ENCODE data around the gene MMP24OS.

The MMP24OS gene

GRCh38 chr20:35295674-35296073 lies 17.8 kb upstream of the MMP24OS start:
- Histone ChIP-seq H4K91ac (ENCODE audit: low read depth, low read length, poor library complexity) (peak overlapping the region; percentile 68), H2BK12ac (ENCODE audit: low read length) (no peak overlapping the region), H2AK5ac (ENCODE audit: low read depth, low read length) (no peak overlapping the region), H2BK15ac (ENCODE audit: low read length) (no peak overlapping the region), H3K14ac (ENCODE audit: low read length) (no peak overlapping the region), H3K79me1 (ENCODE audit: low read depth, low read length) (no peaks in the 10 kb centered on the region), H3K27me3 (ENCODE audit: control insufficient read depth in 3 of 3, insufficient read depth in 3 of 3, low read depth in 1 of 3, low read length in 3 of 3) (peaks cover 0 to 33% (median 0%) of the 10 kb centered on the region in 3 experiments), H3K4ac (ENCODE audit: low read length) (no peak overlapping the region), H3K27ac (replicated peaks; ENCODE audit: low read length) (no peak overlapping the region), H3K36me3 (replicated peaks in 1 of 2; ENCODE audit: control insufficient read depth in 2 of 2, insufficient read depth in 2 of 2, low read length in 2 of 2) (no peaks in the 10 kb centered on the region), H3K23ac (ENCODE audit: low read depth, low read length, poor library complexity) (no peak overlapping the region), H4K8ac (ENCODE audit: low read depth, low read length) (no peak overlapping the region), H2AFZ (ENCODE audit: low read length) (no peak overlapping the region), H3K9ac (ENCODE audit: low read depth, low read length, poor library complexity) (no peak overlapping the region), H3K18ac (ENCODE audit: low read length) (no peak overlapping the region), H3K4me3 (ENCODE audit: low read length in 2 of 2) (no peak overlapping the region), H2BK5ac (ENCODE audit: low read length) (no peak overlapping the region), H3K4me2 (ENCODE audit: insufficient read depth, low read length, poor library complexity, severe bottlenecking) (no peak overlapping the region), H3K4me1 (ENCODE audit: control insufficient read depth in 2 of 2, insufficient read depth in 1 of 2, low read depth in 1 of 2, low read length in 2 of 2) (no peaks in the 10 kb centered on the region), H3K9me3 (replicated peaks in 1 of 2; ENCODE audit: control insufficient read depth in 2 of 2, insufficient read depth in 1 of 2, low read depth in 1 of 2, low read length in 2 of 2) (no peaks in the 10 kb centered on the region), H2BK120ac (ENCODE audit: low read depth, low read length) (no peak overlapping the region)
- no CpG with 5 or more reads among the region's 8 CpGs for WGBS, 2 donors (ENCODE audit: extremely low coverage in 2 of 2, insufficient read length in 2 of 2, insufficient replicate concordance in 1 of 2)
- DNase-seq (ENCODE audit: low spot score): no peak

GRCh38 chr20:35295058-35295457 lies 17.1 kb upstream of the MMP24OS start:
- Histone ChIP-seq H2BK12ac (ENCODE audit: low read length) (no peak overlapping the region), H3K79me1 (ENCODE audit: low read depth, low read length) (no peaks in the 10 kb centered on the region), H4K91ac (ENCODE audit: low read depth, low read length, poor library complexity) (no peak overlapping the region), H3K4me3 (ENCODE audit: low read length in 2 of 2) (no peak overlapping the region), H3K27ac (replicated peaks; ENCODE audit: low read length) (no peak overlapping the region), H2BK120ac (ENCODE audit: low read depth, low read length) (no peak overlapping the region), H4K8ac (ENCODE audit: low read depth, low read length) (no peak overlapping the region), H2BK5ac (ENCODE audit: low read length) (no peak overlapping the region), H3K4me2 (ENCODE audit: insufficient read depth, low read length, poor library complexity, severe bottlenecking) (no peak overlapping the region), H3K4ac (ENCODE audit: low read length) (no peak overlapping the region), H3K27me3 (ENCODE audit: control insufficient read depth in 3 of 3, insufficient read depth in 3 of 3, low read depth in 1 of 3, low read length in 3 of 3) (peaks cover 0 to 39% (median 0%) of the 10 kb centered on the region in 3 experiments), H3K9ac (ENCODE audit: low read depth, low read length, poor library complexity) (no peak overlapping the region), H3K18ac (ENCODE audit: low read length) (no peak overlapping the region), H3K36me3 (replicated peaks in 1 of 2; ENCODE audit: control insufficient read depth in 2 of 2, insufficient read depth in 2 of 2, low read length in 2 of 2) (no peaks in the 10 kb centered on the region), H2AFZ (ENCODE audit: low read length) (no peak overlapping the region), H2BK15ac (ENCODE audit: low read length) (no peak overlapping the region), H3K23ac (ENCODE audit: low read depth, low read length, poor library complexity) (no peak overlapping the region), H3K14ac (ENCODE audit: low read length) (no peak overlapping the region), H2AK5ac (ENCODE audit: low read depth, low read length) (no peak overlapping the region), H3K4me1 (ENCODE audit: control insufficient read depth in 2 of 2, insufficient read depth in 1 of 2, low read depth in 1 of 2, low read length in 2 of 2) (no peaks in the 10 kb centered on the region), H3K9me3 (replicated peaks in 1 of 2; ENCODE audit: control insufficient read depth in 2 of 2, insufficient read depth in 1 of 2, low read depth in 1 of 2, low read length in 2 of 2) (no peaks in the 10 kb centered on the region)
- no CpG with 5 or more reads among the region's 8 CpGs for WGBS, 2 donors (ENCODE audit: extremely low coverage in 2 of 2, insufficient read length in 2 of 2, insufficient replicate concordance in 1 of 2)
- DNase-seq (ENCODE audit: low spot score): no peak

DNA sequence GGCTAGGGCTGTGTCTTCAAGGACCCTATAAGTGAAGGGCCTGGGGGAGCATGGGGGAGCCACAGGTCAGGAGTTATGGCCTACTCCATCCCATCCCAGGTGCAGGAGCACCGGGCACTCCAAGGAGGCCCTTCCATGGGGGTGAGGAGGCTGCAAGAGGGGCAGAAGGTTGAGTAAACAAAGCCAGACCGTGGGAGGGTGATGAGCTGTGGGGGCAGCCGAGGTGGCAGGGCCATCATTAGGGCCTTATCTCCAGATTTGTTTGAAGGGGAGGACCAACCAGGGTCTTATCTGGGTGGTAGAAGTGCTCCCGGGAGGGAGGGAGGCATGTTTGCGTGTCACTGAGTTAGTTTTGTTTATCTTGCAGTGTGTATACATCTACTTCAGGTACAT lies 16.4 kb upstream of the MMP24OS start:
- Histone ChIP-seq H4K8ac (ENCODE audit: low read depth, low read length) (no peak overlapping the region), H3K36me3 (replicated peaks in 1 of 2; ENCODE audit: control insufficient read depth in 2 of 2, insufficient read depth in 2 of 2, low read length in 2 of 2) (no peaks in the 10 kb centered on the region), H3K4me1 (ENCODE audit: control insufficient read depth in 2 of 2, insufficient read depth in 1 of 2, low read depth in 1 of 2, low read length in 2 of 2) (no peaks in the 10 kb centered on the region), H3K4me3 (ENCODE audit: low read length in 2 of 2) (no peak overlapping the region), H3K9ac (ENCODE audit: low read depth, low read length, poor library complexity) (no peak overlapping the region), H2AFZ (ENCODE audit: low read length) (no peak overlapping the region), H4K91ac (ENCODE audit: low read depth, low read length, poor library complexity) (no peak overlapping the region), H3K27me3 (ENCODE audit: control insufficient read depth in 3 of 3, insufficient read depth in 3 of 3, low read depth in 1 of 3, low read length in 3 of 3) (peaks cover 0 to 43% (median 0%) of the 10 kb centered on the region in 3 experiments), H2BK120ac (ENCODE audit: low read depth, low read length) (no peak overlapping the region), H3K18ac (ENCODE audit: low read length) (peak overlapping the region; percentile 21), H3K79me1 (ENCODE audit: low read depth, low read length) (no peaks in the 10 kb centered on the region), H3K9me3 (replicated peaks in 1 of 2; ENCODE audit: control insufficient read depth in 2 of 2, insufficient read depth in 1 of 2, low read depth in 1 of 2, low read length in 2 of 2) (no peaks in the 10 kb centered on the region), H2BK5ac (ENCODE audit: low read length) (no peak overlapping the region), H3K4me2 (ENCODE audit: insufficient read depth, low read length, poor library complexity, severe bottlenecking) (no peak overlapping the region), H2BK12ac (ENCODE audit: low read length) (no peak overlapping the region), H3K14ac (ENCODE audit: low read length) (no peak overlapping the region), H3K27ac (replicated peaks; ENCODE audit: low read length) (no peak overlapping the region), H3K23ac (ENCODE audit: low read depth, low read length, poor library complexity) (no peak overlapping the region), H2BK15ac (ENCODE audit: low read length) (no peak overlapping the region), H2AK5ac (ENCODE audit: low read depth, low read length) (peak overlapping the region; percentile 31), H3K4ac (ENCODE audit: low read length) (no peak overlapping the region)
- no CpG with 5 or more reads among the region's 5 CpGs for WGBS, 2 donors (ENCODE audit: extremely low coverage in 2 of 2, insufficient read length in 2 of 2, insufficient replicate concordance in 1 of 2)
- no peak for DNase-seq (ENCODE audit: low spot score)

DNA sequence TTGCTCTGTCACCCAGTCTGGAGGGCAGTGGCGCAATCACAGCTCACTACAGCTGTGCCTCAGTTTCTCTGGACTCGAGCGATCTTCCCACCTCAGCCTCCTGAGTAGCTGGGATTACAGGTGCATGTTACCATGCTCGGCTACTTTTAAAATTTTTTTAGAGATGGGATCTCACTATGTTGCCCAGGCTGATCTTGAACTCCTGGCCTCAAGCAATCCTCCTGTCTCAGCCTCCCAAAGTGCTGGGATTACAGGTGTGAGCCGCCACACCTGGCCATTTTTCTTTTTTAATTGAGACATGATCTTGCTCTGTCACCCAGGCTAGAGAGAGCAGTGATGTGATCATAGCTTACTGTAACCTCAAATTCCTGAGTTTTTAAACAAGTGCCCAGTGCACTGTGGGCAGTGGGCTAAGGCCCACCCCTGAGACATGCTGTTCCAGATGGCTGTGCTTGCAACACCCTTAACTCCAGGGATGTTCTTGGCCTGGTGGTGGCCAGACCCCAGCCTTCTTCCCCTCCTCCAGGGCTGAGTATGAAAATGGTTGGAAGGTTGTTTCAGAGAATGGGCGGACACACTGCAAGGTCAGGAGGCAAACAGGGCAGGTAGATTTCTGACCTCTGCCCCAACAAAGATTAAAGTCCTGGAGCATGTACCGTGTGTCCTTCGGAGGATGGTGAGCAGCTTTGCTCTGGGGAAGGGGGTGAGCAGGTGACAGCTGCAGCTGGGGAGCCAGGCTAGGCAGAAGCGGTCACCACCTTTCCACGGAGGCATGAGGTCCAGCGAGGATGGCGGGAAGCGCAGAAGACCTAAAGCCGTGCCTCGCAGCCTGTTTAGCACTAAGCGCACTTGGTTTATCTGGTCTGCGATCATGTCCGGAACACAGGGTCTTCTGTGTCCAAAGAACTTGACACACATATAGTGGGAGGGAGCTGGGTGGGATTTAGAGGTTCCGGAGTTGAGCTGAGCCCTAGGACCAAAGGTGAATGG lies 15.7 kb upstream of the MMP24OS start:
- Histone ChIP-seq H2BK15ac (ENCODE audit: low read length) (no peak overlapping the region), H3K9me3 (replicated peaks in 1 of 2; ENCODE audit: control insufficient read depth in 2 of 2, insufficient read depth in 1 of 2, low read depth in 1 of 2, low read length in 2 of 2) (no peaks in the 10 kb centered on the region), H2AK5ac (ENCODE audit: low read depth, low read length) (no peak overlapping the region), H3K14ac (ENCODE audit: low read length) (no peak overlapping the region), H3K27me3 (ENCODE audit: control insufficient read depth in 3 of 3, insufficient read depth in 3 of 3, low read depth in 1 of 3, low read length in 3 of 3) (peaks cover 0 to 43% (median 0%) of the 10 kb centered on the region in 3 experiments), H3K79me1 (ENCODE audit: low read depth, low read length) (no peaks in the 10 kb centered on the region), H3K18ac (ENCODE audit: low read length) (peak overlapping the region; percentile 21), H2AFZ (ENCODE audit: low read length) (no peak overlapping the region), H4K8ac (ENCODE audit: low read depth, low read length) (no peak overlapping the region), H3K23ac (ENCODE audit: low read depth, low read length, poor library complexity) (no peak overlapping the region), H4K91ac (ENCODE audit: low read depth, low read length, poor library complexity) (no peak overlapping the region), H3K4me2 (ENCODE audit: insufficient read depth, low read length, poor library complexity, severe bottlenecking) (no peak overlapping the region), H3K4me1 (ENCODE audit: control insufficient read depth in 2 of 2, insufficient read depth in 1 of 2, low read depth in 1 of 2, low read length in 2 of 2) (no peaks in the 10 kb centered on the region), H2BK5ac (ENCODE audit: low read length) (no peak overlapping the region), H3K27ac (replicated peaks; ENCODE audit: low read length) (no peak overlapping the region), H2BK12ac (ENCODE audit: low read length) (no peak overlapping the region), H3K9ac (ENCODE audit: low read depth, low read length, poor library complexity) (peak overlapping the region; percentile 61), H3K36me3 (replicated peaks in 1 of 2; ENCODE audit: control insufficient read depth in 2 of 2, insufficient read depth in 2 of 2, low read length in 2 of 2) (no peaks in the 10 kb centered on the region), H3K4me3 (ENCODE audit: low read length in 2 of 2) (no peak overlapping the region), H3K4ac (ENCODE audit: low read length) (no peak overlapping the region), H2BK120ac (ENCODE audit: low read depth, low read length) (no peak overlapping the region)
- DNase-seq (ENCODE audit: low spot score): no peak
- WGBS, 2 donors (ENCODE audit: extremely low coverage in 2 of 2, insufficient read length in 2 of 2, insufficient replicate concordance in 1 of 2): no CpG with 5 or more reads among the region's 19 CpGs

All from neuronal stem cell (in vitro differentiated cells).